Mammary epithelial cell (primary cell): ENCODE data around the gene LRRC37A3.
A peak's percentile ranks its signal among the peaks of the same experiment; 100 is the strongest.
"Not testable (repeated sequence)": the region's sequence is repeated elsewhere in the genome, so short reads cannot be mapped to it uniquely, and the experiment has no call there.

ENCODE experiments used
- EZH2 ChIP-seq: IDR thresholded peaks from 2 replicates; pipeline ENCODE4 v1.6.1; 2012; ENCODE audit warnings: low read length, inconsistent platforms, borderline replicate concordance
- TF ChIP-seq, protein P1 (sequence below), 2 donors: IDR thresholded peaks in 1 of 2; conservative IDR thresholded peaks in 1 of 2; 2 replicates each; pipeline ENCODE4 v1.5.1; 2011 to 2012; ENCODE audit warnings: inconsistent platforms in 2 of 2, low read length in 2 of 2, mild to moderate bottlenecking in 2 of 2, control low read depth in 1 of 2, low read depth in 1 of 2; ENCODE audit not compliant: insufficient read depth in 1 of 2; ENCODE audit errors: extremely low read depth in 1 of 2

DNA sequence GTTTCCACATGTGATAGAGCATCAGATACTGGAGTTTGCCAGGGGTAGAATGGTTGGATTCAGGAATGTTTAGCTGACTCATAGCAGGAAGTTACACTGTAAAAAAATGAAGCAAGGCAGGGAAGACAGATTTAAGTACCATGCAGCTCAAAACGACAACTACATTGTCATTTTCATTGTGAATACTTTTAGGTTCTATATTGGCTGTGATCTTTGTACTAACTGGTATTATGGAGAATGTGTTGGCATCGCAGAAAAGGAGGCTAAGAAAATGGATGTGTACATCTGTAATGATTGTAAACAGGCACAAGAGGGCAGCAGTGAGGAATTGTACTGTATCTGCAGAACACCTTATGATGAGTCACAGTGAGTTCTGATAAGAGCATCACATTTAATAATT lies 8.2 kb upstream of the LRRC37A3 start:
- TF ChIP-seq, protein P1, sequence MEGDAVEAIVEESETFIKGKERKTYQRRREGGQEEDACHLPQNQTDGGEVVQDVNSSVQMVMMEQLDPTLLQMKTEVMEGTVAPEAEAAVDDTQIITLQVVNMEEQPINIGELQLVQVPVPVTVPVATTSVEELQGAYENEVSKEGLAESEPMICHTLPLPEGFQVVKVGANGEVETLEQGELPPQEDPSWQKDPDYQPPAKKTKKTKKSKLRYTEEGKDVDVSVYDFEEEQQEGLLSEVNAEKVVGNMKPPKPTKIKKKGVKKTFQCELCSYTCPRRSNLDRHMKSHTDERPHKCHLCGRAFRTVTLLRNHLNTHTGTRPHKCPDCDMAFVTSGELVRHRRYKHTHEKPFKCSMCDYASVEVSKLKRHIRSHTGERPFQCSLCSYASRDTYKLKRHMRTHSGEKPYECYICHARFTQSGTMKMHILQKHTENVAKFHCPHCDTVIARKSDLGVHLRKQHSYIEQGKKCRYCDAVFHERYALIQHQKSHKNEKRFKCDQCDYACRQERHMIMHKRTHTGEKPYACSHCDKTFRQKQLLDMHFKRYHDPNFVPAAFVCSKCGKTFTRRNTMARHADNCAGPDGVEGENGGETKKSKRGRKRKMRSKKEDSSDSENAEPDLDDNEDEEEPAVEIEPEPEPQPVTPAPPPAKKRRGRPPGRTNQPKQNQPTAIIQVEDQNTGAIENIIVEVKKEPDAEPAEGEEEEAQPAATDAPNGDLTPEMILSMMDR (conservative IDR thresholded peaks at IDR 0.05 in 1 of 2, IDR thresholded peaks at IDR 0.05 in 1 of 2; ENCODE audit: extremely low read depth in 1 of 2, insufficient read depth in 1 of 2, low read depth in 1 of 2, low read length in 2 of 2): peak; percentile 35 to 41
- not testable (repeated sequence) for TF ChIP-seq EZH2
